ENCODE measurements around the gene ROBO1. TPM values are rescaled to one million over a fixed set of nuclear protein-coding genes. Genes with fewer than 3 reads are reported as not detected.

Gene ROBO1
- total and polyA plus RNA-seq, 2 experiments from 2014 or later: 18.8 to 31.9 TPM

DNA sequence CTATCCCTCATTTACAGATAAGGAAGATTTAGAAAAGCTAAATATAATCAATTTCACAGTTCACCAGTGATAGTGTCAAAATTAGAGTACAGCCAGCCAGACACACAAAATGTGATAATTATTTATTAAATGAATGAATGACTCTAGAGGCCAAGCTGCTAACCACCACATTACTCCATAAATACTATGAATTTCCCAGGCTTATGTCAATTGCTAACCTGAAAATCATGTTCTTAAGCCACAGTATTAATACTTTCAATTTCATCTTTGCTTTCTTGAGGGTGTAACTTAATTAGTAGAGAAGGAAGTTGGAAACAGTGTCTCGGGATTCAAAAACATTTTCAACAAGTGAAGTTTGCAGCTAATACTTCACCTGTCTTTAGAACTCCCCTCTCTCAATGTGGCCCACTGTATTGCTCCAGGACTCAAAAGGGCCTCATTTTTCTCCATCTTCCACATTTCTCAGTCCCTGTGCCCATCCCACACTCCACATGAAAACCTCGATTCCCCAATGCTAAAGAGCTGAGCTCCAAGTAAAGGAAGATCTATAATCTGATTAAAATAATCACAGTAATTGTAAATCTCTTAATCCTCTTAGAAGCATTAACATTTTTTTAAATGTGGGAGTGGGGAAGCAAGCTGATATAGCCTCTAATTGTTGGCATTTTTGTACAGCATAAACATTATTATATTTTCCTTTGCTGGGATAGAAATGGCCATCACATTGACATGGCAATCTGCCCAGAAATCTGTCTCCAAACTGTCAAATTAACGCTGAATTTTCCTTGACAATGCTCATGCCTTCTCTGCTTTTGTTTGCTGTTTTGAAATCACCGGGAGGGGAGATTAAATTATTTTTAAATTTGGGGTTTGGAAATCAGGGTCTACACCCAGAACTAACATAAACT, 765.1 kb downstream of the ROBO1 start:
- H3K9me2 ChIP-seq (ENCODE audit: insufficient read depth): no peaks in the 10 kb centered on the region
- no peak overlapping the region for H3K9ac ChIP-seq
- WGBS, 2 experiments (ENCODE audit: low coverage in 1 of 2, low lambda C conversion rate in 2 of 2, missing lambda C conversion rate in 2 of 2): 26 to 28% methylated on average over 4 of the region's 4 CpGs
- DNase-seq: no peak
- no peaks in the 10 kb centered on the region for H3K9me3 ChIP-seq (ENCODE audit: low read depth)
- TF ChIP-seq EZH2phosphoT487 (IDR thresholded peaks at IDR 0.05; ENCODE audit: insufficient read depth, low read depth): no peak
- TF ChIP-seq EZH2 (IDR thresholded peaks at IDR 0.05; ENCODE audit: insufficient read depth, poor library complexity, severe bottlenecking): no peak
- H3K27me3 ChIP-seq (replicated peaks; ENCODE audit: insufficient read depth): no peaks in the 10 kb centered on the region
- H3K4me2 ChIP-seq (ENCODE audit: unreplicated experiment): no peak overlapping the region
- no peak overlapping the region for H3K27ac ChIP-seq
- peaks cover 90% of the 10 kb centered on the region for H3K79me2 ChIP-seq (ENCODE audit: insufficient read depth)
- in situ Hi-C loops (cut with MboI): no loop called here
- H2AFZ ChIP-seq: no peak overlapping the region
- no peak overlapping the region for H3K4me3 ChIP-seq
- no peaks in the 10 kb centered on the region for H3K36me3 ChIP-seq (ENCODE audit: low read depth)
- no peaks in the 10 kb centered on the region; the same call in 1 of the 2 replicates for H4K20me1 ChIP-seq (ENCODE audit: insufficient read depth)
- no peaks in the 10 kb centered on the region for H3K4me1 ChIP-seq (ENCODE audit: insufficient read depth)
- H3F3A ChIP-seq (ENCODE audit: insufficient read depth): no peaks in the 10 kb centered on the region

- Histone ChIP-seq H3K4me1 (ENCODE audit: insufficient read depth) (no peaks in the 10 kb centered on the region), H3K36me3 (ENCODE audit: low read depth) (no peaks in the 10 kb centered on the region), H3K9me2 (ENCODE audit: insufficient read depth) (no peaks in the 10 kb centered on the region), H4K20me1 (ENCODE audit: insufficient read depth) (no peaks in the 10 kb centered on the region; the same call in 1 of the 2 replicates), H3K27me3 (replicated peaks; ENCODE audit: insufficient read depth) (no peaks in the 10 kb centered on the region), H3F3A (ENCODE audit: insufficient read depth) (no peaks in the 10 kb centered on the region), H2AFZ (no peak overlapping the region), H3K79me2 (ENCODE audit: insufficient read depth) (peaks cover 92% of the 10 kb centered on the region), H3K9ac (no peak overlapping the region), H3K4me3 (no peak overlapping the region), H3K4me2 (ENCODE audit: unreplicated experiment) (no peak overlapping the region), H3K9me3 (ENCODE audit: low read depth) (no peaks in the 10 kb centered on the region), H3K27ac (no peak overlapping the region)
- WGBS, 2 experiments (ENCODE audit: low coverage in 1 of 2, low lambda C conversion rate in 2 of 2, missing lambda C conversion rate in 2 of 2): 91 to 96% methylated on average over 3 of the region's 3 CpGs
- in situ Hi-C loops (cut with MboI): no loop called here
- TF ChIP-seq EZH2phosphoT487 (IDR thresholded peaks at IDR 0.05; ENCODE audit: insufficient read depth, low read depth): no peak
- TF ChIP-seq EZH2 (IDR thresholded peaks at IDR 0.05; ENCODE audit: insufficient read depth, poor library complexity, severe bottlenecking): no peak
- DNase-seq: no peak
Measured at GRCh38 chr3:79001255-79001654, 766.5 kb downstream of the ROBO1 start.

GRCh38 chr3:78999139-78999538, 768.7 kb downstream of the ROBO1 start:
- H3K36me3 ChIP-seq (ENCODE audit: low read depth): no peaks in the 10 kb centered on the region
- 96 to 98% methylated on average over 2 of the region's 2 CpGs for WGBS, 2 experiments (ENCODE audit: low coverage in 1 of 2, low lambda C conversion rate in 2 of 2, missing lambda C conversion rate in 2 of 2)
- H3K79me2 ChIP-seq (ENCODE audit: insufficient read depth): peaks cover 87% of the 10 kb centered on the region
- no peak overlapping the region for H3K9ac ChIP-seq
- in situ Hi-C loops (cut with MboI): no loop called here
- H3F3A ChIP-seq (ENCODE audit: insufficient read depth): no peaks in the 10 kb centered on the region
- H3K4me1 ChIP-seq (ENCODE audit: insufficient read depth): no peaks in the 10 kb centered on the region
- no peak overlapping the region for H2AFZ ChIP-seq
- no peak for DNase-seq
- no peaks in the 10 kb centered on the region; the same call in 1 of the 2 replicates for H4K20me1 ChIP-seq (ENCODE audit: insufficient read depth)
- no peak for TF ChIP-seq EZH2phosphoT487 (IDR thresholded peaks at IDR 0.05; ENCODE audit: insufficient read depth, low read depth)
- TF ChIP-seq EZH2 (IDR thresholded peaks at IDR 0.05; ENCODE audit: insufficient read depth, poor library complexity, severe bottlenecking): no peak
- H3K9me3 ChIP-seq (ENCODE audit: low read depth): no peaks in the 10 kb centered on the region
- H3K9me2 ChIP-seq (ENCODE audit: insufficient read depth): no peaks in the 10 kb centered on the region
- H3K4me2 ChIP-seq (ENCODE audit: unreplicated experiment): no peak overlapping the region
- H3K4me3 ChIP-seq: no peak overlapping the region
- H3K27me3 ChIP-seq (replicated peaks; ENCODE audit: insufficient read depth): no peaks in the 10 kb centered on the region
- no peak overlapping the region for H3K27ac ChIP-seq

- H3K27ac ChIP-seq: no peak overlapping the region
Measured at GRCh38 chr3:78995087-78995486, 772.7 kb downstream of the ROBO1 start.

More at GRCh38 chr3:78995087-78995486, 772.7 kb downstream of the ROBO1 start:
- no peak overlapping the region for H3K4me2 ChIP-seq (ENCODE audit: unreplicated experiment)
- no peaks in the 10 kb centered on the region for H3K9me2 ChIP-seq (ENCODE audit: insufficient read depth)
- H3F3A ChIP-seq (ENCODE audit: insufficient read depth): no peaks in the 10 kb centered on the region
- in situ Hi-C loops (cut with MboI): no loop called here
- no peak for DNase-seq
- H3K36me3 ChIP-seq (ENCODE audit: low read depth): no peaks in the 10 kb centered on the region
- no peak overlapping the region for H2AFZ ChIP-seq
- H4K20me1 ChIP-seq (ENCODE audit: insufficient read depth): no peaks in the 10 kb centered on the region
- no peak for TF ChIP-seq EZH2phosphoT487 (IDR thresholded peaks at IDR 0.05; ENCODE audit: insufficient read depth, low read depth)
- no peak for TF ChIP-seq EZH2 (IDR thresholded peaks at IDR 0.05; ENCODE audit: insufficient read depth, poor library complexity, severe bottlenecking)
- peaks cover 74% of the 10 kb centered on the region for H3K79me2 ChIP-seq (ENCODE audit: insufficient read depth)
- H3K4me1 ChIP-seq (ENCODE audit: insufficient read depth): no peaks in the 10 kb centered on the region
- H3K4me3 ChIP-seq: no peak overlapping the region
- no peaks in the 10 kb centered on the region for H3K27me3 ChIP-seq (replicated peaks; ENCODE audit: insufficient read depth)
- H3K9me3 ChIP-seq (ENCODE audit: low read depth): no peaks in the 10 kb centered on the region
- 100% methylated on average over 5 of the region's 5 CpGs for WGBS, 2 experiments (ENCODE audit: low coverage in 1 of 2, low lambda C conversion rate in 2 of 2, missing lambda C conversion rate in 2 of 2)
- H3K9ac ChIP-seq: no peak overlapping the region
